GM12892 (cell line): Measurements from ENCODE around the gene TOGARAM1.

Experiments
- POLR2A ChIP-seq: IDR thresholded peaks from 2 replicates; pipeline ENCODE4 v1.6.1; 2011; ENCODE audit warnings: low read depth, low read length, control low read depth
- POLR2AphosphoS5 ChIP-seq: IDR thresholded peaks from 2 replicates; pipeline ENCODE4 v1.6.1; 2011; ENCODE audit warnings: low read depth, low read length, control low read depth

DNA sequence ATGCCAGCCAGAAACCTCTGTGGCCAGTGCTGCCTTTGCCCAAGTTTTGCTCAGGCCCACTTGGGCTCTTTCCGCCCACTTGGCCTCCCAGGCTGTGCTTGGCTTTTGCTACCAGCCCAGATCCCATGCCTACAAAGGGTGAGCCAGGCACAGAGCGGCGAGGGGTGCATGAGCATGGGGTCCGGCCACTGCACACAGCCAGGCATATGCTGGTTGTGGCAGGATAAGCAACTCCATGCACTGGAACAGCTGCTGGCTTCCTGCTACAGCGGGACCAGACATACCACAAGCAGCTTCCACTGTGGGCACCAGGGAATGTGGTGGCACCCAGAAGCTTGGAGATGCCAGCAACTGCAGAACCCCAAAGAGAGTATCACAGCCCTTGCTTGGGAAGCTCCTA lies 76.3 kb downstream of the TOGARAM1 start:
- TF ChIP-seq POLR2AphosphoS5 (no peak), POLR2A (no peak)
